Fibroblast of pulmonary artery (primary cell): Measurements from ENCODE around the gene CEP112.

ENCODE experiments used
- DNase-seq: peaks from one replicate; pipeline ENCODE4 v3.0.0-alpha.2; 2010; ENCODE audit warnings: low read depth
- H3K4me3 ChIP-seq: replicated peaks from 2 replicates; pipeline ENCODE4 v1.5.1; 2011; ENCODE audit warnings: low read depth, mild to moderate bottlenecking, control low read depth, low read length, moderate library complexity
- CTCF ChIP-seq: IDR thresholded peaks from 2 replicates; pipeline ENCODE4 v1.5.1; 2011; ENCODE audit warnings: mild to moderate bottlenecking, control low read depth, low read length, inconsistent platforms; ENCODE audit errors: missing control alignments

The CEP112 gene

GRCh38 chr17:65587534-65588180 is 604.3 kb downstream of the CEP112 start:
- DNase-seq, result no peak
- H3K4me3 ChIP-seq, result no peak overlapping the region
- TF ChIP-seq CTCF, result no peak

GRCh38 chr17:65586899-65587298 is 605.0 kb downstream of the CEP112 start:
- no peak for TF ChIP-seq CTCF
- H3K4me3 ChIP-seq, result no peak overlapping the region
- DNase-seq, result no peak
